ENCODE data around the gene RAPGEF2.

Gene RAPGEF2

DNA sequence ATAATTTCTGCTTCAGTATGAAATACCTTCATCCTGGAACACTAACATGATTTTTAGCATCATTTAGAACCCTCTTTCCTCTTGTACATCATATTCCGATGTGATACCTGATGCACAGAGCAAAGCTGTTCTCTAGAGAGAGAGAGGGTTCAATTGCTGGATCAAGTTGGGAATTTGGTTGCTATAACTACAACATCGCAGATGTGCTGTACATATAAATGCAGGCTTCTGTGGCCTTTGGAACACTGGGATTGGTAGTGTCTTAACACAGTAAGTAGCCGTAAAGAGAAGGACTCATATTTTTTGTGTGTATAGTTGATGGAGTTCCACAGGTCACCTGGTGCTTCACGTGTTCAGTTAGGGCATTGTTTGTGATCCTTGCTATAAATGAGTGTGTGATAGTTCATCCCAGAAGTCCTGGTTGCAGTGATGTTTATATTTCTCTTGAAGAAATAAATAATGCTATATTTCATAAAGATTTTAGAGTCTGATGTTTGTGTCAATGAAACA is 119.2 kb downstream of the RAPGEF2 start:
- POLR2A ChIA-PET, result no interaction called here
- no peak for DNase-seq (ENCODE audit: extremely low spot score)
- CTCF ChIA-PET, result interaction anchor here (1.1 kb wide), 1 partner anchor 907 kb away, joined by 5 read pairs; no protein-coding TSS in a partner anchor
- no peak for TF ChIP-seq FOXK2 (IDR thresholded peaks at IDR 0.05)
- TF ChIP-seq LEF1 (IDR thresholded peaks at IDR 0.05; ENCODE audit: borderline replicate concordance), result no peak
- TF ChIP-seq NFRKB (IDR thresholded peaks at IDR 0.05), result no peak
- no peak for TF ChIP-seq FOXM1 (IDR thresholded peaks at IDR 0.05; ENCODE audit: borderline replicate concordance)
- TF ChIP-seq HDGF (IDR thresholded peaks at IDR 0.05; ENCODE audit: borderline replicate concordance), result no peak
- TF ChIP-seq TARDBP (IDR thresholded peaks at IDR 0.05), result no peak
- TF ChIP-seq ZNF384 (IDR thresholded peaks at IDR 0.05), result no peak
- TF ChIP-seq ARNT (IDR thresholded peaks at IDR 0.05), result no peak
- TF ChIP-seq FOXA1 (IDR thresholded peaks at IDR 0.05), result no peak
- no peak for TF ChIP-seq SUZ12 (IDR thresholded peaks at IDR 0.05)

GRCh38 chr4:159224408-159224807 is 121.5 kb downstream of the RAPGEF2 start:
- TF ChIP-seq ELF4 (IDR thresholded peaks at IDR 0.05) (no peak), BHLHE40 (IDR thresholded peaks at IDR 0.05; ENCODE audit: borderline replicate concordance) (no peak), FOXA1 (IDR thresholded peaks at IDR 0.05) (no peak), L3MBTL2 (conservative IDR thresholded peaks at IDR 0.05) (no peak), LEF1 (IDR thresholded peaks at IDR 0.05; ENCODE audit: borderline replicate concordance) (no peak), ZNF384 (IDR thresholded peaks at IDR 0.05) (no peak)
- CTCF ChIA-PET, result interaction anchor here (0.7 kb wide), 1 partner anchor 186 kb away, joined by 5 read pairs; no protein-coding TSS in a partner anchor

DNA sequence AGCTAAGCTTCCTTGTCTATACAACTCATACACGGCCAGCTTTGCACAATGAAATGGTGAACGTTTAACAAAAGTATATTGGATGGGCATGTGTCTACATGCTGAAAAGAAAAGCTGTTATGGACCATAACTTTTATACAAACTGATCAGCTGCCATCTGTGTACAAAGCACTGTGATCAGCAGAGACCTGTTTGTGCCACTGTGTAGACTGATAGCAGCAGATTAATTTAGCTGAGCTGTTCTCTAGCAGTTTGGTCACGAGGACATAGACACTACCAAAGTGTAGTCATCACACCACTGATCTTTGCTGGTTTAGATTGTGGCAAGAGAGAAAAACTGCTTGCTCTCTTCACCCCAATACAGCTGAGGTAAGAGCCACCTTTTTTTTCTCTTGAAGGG is 124.5 kb downstream of the RAPGEF2 start:
- CTCF ChIA-PET, result interaction anchor here (1.2 kb wide), 1 partner anchor 24 kb away, joined by 3 read pairs; no protein-coding TSS in a partner anchor
- no peak for TF ChIP-seq TARDBP (IDR thresholded peaks at IDR 0.05)
- no peak for TF ChIP-seq ELF4 (IDR thresholded peaks at IDR 0.05)
- TF ChIP-seq HDGF (IDR thresholded peaks at IDR 0.05; ENCODE audit: borderline replicate concordance), result no peak
- TF ChIP-seq FOXA1 (IDR thresholded peaks at IDR 0.05), result no peak
- POLR2A ChIA-PET, result no interaction called here
- DNase-seq (ENCODE audit: extremely low spot score), result no peak

More at GRCh38 chr4:159224408-159224807, 121.5 kb downstream of the RAPGEF2 start:
- DNase-seq (ENCODE audit: extremely low spot score), result no peak
- POLR2A ChIA-PET, result no interaction called here

- no peak for DNase-seq (ENCODE audit: extremely low spot score)
- TF ChIP-seq HDGF (IDR thresholded peaks at IDR 0.05; ENCODE audit: borderline replicate concordance) (no peak), ARNT (IDR thresholded peaks at IDR 0.05) (no peak), SP1 (IDR thresholded peaks at IDR 0.05) (no peak), FOXA1 (IDR thresholded peaks at IDR 0.05) (no peak), SUZ12 (IDR thresholded peaks at IDR 0.05) (no peak), TARDBP (IDR thresholded peaks at IDR 0.05) (no peak), NFRKB (IDR thresholded peaks at IDR 0.05) (no peak), PKNOX1 (IDR thresholded peaks at IDR 0.05) (no peak), BHLHE40 (IDR thresholded peaks at IDR 0.05; ENCODE audit: borderline replicate concordance) (no peak), LEF1 (IDR thresholded peaks at IDR 0.05; ENCODE audit: borderline replicate concordance) (no peak), ELF4 (IDR thresholded peaks at IDR 0.05) (no peak), CTBP1 (IDR thresholded peaks at IDR 0.05; ENCODE audit: borderline replicate concordance) (no peak), L3MBTL2 (conservative IDR thresholded peaks at IDR 0.05) (no peak), FOXM1 (IDR thresholded peaks at IDR 0.05; ENCODE audit: borderline replicate concordance) (no peak), ZNF384 (IDR thresholded peaks at IDR 0.05) (no peak), FOXK2 (IDR thresholded peaks at IDR 0.05) (no peak)
- ChIA-PET CTCF (no interaction called here), POLR2A (no interaction called here)
These were observed 125.1 kb downstream of the RAPGEF2 start for GRCh38 chr4:159227984-159228383.

DNA sequence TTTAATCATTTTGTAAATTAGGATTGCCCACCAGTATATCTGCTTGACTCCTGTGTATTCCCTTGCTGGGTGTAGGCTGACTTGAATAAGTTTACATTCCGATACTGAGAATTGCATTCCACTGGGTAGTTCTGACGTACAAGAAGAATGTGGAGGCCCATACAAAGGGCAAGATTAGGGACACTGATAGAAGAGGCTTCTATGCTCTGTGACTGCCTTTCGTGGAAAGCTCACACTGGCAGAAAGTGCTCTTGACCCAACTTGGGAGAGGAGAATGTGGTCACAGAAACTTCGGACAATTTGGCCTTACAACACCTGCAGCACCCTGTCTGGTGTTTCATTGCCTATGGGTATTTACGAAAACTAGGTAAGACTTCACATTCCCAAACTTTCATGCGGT is 126.3 kb downstream of the RAPGEF2 start:
- DNase-seq (ENCODE audit: extremely low spot score), result no peak
- TF ChIP-seq ARNT (IDR thresholded peaks at IDR 0.05), result no peak
- TF ChIP-seq ELF4 (IDR thresholded peaks at IDR 0.05), result no peak
- TF ChIP-seq FOXK2 (IDR thresholded peaks at IDR 0.05), result no peak
- no peak for TF ChIP-seq SUZ12 (IDR thresholded peaks at IDR 0.05)
- TF ChIP-seq ZNF384 (IDR thresholded peaks at IDR 0.05), result no peak
- TF ChIP-seq PKNOX1 (IDR thresholded peaks at IDR 0.05), result no peak
- no peak for TF ChIP-seq FOXM1 (IDR thresholded peaks at IDR 0.05; ENCODE audit: borderline replicate concordance)
- no peak for TF ChIP-seq L3MBTL2 (conservative IDR thresholded peaks at IDR 0.05)
- no peak for TF ChIP-seq CTBP1 (IDR thresholded peaks at IDR 0.05; ENCODE audit: borderline replicate concordance)
- TF ChIP-seq TARDBP (IDR thresholded peaks at IDR 0.05), result no peak
- TF ChIP-seq NFRKB (IDR thresholded peaks at IDR 0.05), result no peak
- no peak for TF ChIP-seq HDGF (IDR thresholded peaks at IDR 0.05; ENCODE audit: borderline replicate concordance)

DNA sequence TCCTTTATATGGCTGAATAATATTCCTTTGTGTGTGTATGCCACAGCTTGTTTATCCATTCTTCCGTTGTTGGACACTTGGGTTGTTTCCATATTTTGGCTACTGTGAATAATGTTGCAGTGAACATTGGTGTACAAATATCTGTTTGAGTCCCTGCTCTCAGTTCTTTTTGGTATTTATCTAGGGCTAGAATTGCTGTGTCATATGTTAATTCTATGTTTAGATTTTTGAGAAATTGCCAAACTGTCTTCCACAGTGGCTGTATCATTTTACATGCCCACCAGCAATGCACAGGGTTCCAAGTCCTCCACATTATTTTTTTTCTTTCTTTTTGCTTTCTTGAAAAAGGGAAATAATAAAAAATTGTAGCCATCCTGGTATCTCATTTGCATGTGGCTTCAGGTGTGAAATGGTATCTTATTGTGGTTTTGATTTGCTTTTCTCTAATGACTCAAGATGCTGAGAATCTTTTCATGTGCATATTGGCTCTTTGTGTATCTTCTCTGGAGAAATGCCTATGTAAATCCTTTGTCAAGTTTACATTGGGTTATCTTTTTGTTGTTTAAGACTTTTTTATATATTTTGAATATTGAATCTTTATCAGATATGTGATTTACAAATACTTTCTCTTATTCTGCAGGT is 129.7 kb downstream of the RAPGEF2 start:
- TF ChIP-seq PKNOX1 (IDR thresholded peaks at IDR 0.05), result no peak
- CTCF ChIA-PET, result interaction anchor here (0.6 kb wide), 1 partner anchor 503 kb away, joined by 4 read pairs; no protein-coding TSS in a partner anchor
- no peak for DNase-seq (ENCODE audit: extremely low spot score)
- POLR2A ChIA-PET, result no interaction called here

More for the DNA sequence above, 126.3 kb downstream of the RAPGEF2 start:
- CTCF ChIA-PET, result no interaction called here
- POLR2A ChIA-PET, result no interaction called here
